Gastrocnemius medialis (tissue), 4 donors: ENCODE measurements around the gene NUBP2.

Experiments used
- CTCF ChIP-seq, 5 experiments: fragments of 450-650 bp in 3 of 5; fragments of 200-600 bp in 2 of 5; sonication (generic) in 2 of 5; IDR thresholded peaks in 4 of 5; conservative IDR thresholded peaks in 1 of 5; 1 replicate in 4 of 5; 2 replicates in 1 of 5; pipeline ENCODE4 v1.5.1; 2016 to 2019; ENCODE audit warnings: antibody characterized with exemption in 5 of 5, mild to moderate bottlenecking in 3 of 5, moderate library complexity in 3 of 5
- POLR2A ChIP-seq, 2 donors: fragments of 450-650 bp; IDR thresholded peaks; one replicate each; pipeline ENCODE4 v1.6.1; 2017; ENCODE audit warnings: antibody characterized with exemption in 2 of 2, mild to moderate bottlenecking in 2 of 2, moderate library complexity in 2 of 2

- no peak for TF ChIP-seq CTCF (IDR thresholded peaks at IDR 0.05 in 4 of 5, conservative IDR thresholded peaks at IDR 0.05 in 1 of 5)
- TF ChIP-seq POLR2A (IDR thresholded peaks at IDR 0.05): no peak
These were observed 35.6 kb downstream of the NUBP2 start for GRCh38 chr16:1818204-1818872.
